Measurements from ENCODE around the gene STK31.
"Not testable (repeated sequence)": the region's sequence is repeated elsewhere in the genome, so short reads cannot be mapped to it uniquely, and the experiment has no call there.

Gene STK31

DNA sequence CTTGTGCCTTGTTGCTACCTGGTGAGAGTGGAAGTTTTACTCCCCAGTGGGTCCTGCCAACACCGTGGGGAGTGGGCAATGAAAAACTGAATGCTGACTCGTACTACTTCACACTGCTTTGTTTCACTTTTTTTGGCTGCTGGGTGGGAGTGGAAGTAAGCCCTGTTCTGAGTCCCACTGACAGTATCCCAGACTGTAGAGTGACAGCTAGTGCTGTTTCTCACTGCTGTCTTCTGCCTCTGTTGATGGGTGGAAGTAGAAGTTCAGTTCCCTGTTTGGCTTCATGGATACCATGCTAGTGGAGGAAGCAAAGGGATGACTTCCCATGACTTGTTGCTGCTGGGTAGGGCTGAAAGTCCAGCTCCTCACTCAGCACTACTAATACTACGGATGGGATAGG lies 98.4 kb downstream of the STK31 start:
- Histone ChIP-seq H3K36me3 (ENCODE audit: insufficient read depth, low read depth, low read length) (no peaks in the 10 kb centered on the region), H3K4me3 (ENCODE audit: low read length) (no peak overlapping the region), H3K4me1 (ENCODE audit: insufficient read depth, low read length) (no peaks in the 10 kb centered on the region), H3K27ac (ENCODE audit: low read length) (no peak overlapping the region), H3K27me3 (ENCODE audit: insufficient read depth, low read length) (no peaks in the 10 kb centered on the region), H3K9me3 (ENCODE audit: insufficient read depth, low read depth, low read length) (peaks cover 3% of the 10 kb centered on the region; the same call in 1 of the 2 replicates), H3K9ac (ENCODE audit: low read depth, low read length) (no peak overlapping the region)

GRCh38 chr7:23810099-23810498 lies 100.1 kb downstream of the STK31 start:
- no peak overlapping the region for H3K27ac ChIP-seq (ENCODE audit: low read length)
- no peaks in the 10 kb centered on the region for H3K36me3 ChIP-seq (ENCODE audit: insufficient read depth, low read depth, low read length)
- H3K4me1 ChIP-seq (ENCODE audit: insufficient read depth, low read length), result no peaks in the 10 kb centered on the region
- H3K27me3 ChIP-seq (ENCODE audit: insufficient read depth, low read length), result no peaks in the 10 kb centered on the region
- no peak overlapping the region for H3K4me3 ChIP-seq (ENCODE audit: low read length)
- no peak overlapping the region for H3K9ac ChIP-seq (ENCODE audit: low read depth, low read length)
- peaks cover 3% of the 10 kb centered on the region; the same call in 1 of the 2 replicates for H3K9me3 ChIP-seq (ENCODE audit: insufficient read depth, low read depth, low read length)

- Histone ChIP-seq H3K27me3 (ENCODE audit: insufficient read depth, low read length) (no peaks in the 10 kb centered on the region), H3K4me3 (ENCODE audit: low read length) (no peak overlapping the region), H3K9ac (ENCODE audit: low read depth, low read length) (no peak overlapping the region), H3K4me1 (ENCODE audit: insufficient read depth, low read length) (no peaks in the 10 kb centered on the region), H3K27ac (ENCODE audit: low read length) (no peak overlapping the region), H3K9me3 (ENCODE audit: insufficient read depth, low read depth, low read length) (peaks cover 3% of the 10 kb centered on the region; the same call in 1 of the 2 replicates), H3K36me3 (ENCODE audit: insufficient read depth, low read depth, low read length) (no peaks in the 10 kb centered on the region)
Observed at GRCh38 chr7:23811540-23811939, 101.5 kb downstream of the STK31 start.

DNA sequence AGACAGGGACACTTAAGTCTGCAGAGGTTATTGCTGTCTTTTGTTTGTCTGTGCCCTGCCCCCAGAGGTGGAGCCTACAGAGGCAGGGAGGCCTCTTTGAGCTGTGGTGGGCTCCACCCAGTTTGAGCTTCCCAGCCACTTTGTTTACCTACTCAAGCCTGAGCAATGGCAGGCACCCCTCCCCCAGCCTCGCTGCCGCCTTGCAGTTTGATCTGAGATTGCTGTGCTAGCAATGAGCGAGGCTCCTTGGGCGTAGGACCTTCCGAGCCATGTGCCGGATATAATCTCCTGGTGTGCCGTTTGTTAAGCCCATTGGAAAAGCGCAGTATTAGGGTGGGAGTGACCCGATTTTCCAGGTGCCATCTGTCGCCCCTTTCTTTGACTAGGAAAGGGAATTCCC lies 118.1 kb downstream of the STK31 start:
- H3K9ac ChIP-seq (ENCODE audit: low read depth, low read length); H3K27ac ChIP-seq (ENCODE audit: low read length); H3K36me3 ChIP-seq (ENCODE audit: insufficient read depth, low read depth, low read length); H3K4me1 ChIP-seq (ENCODE audit: insufficient read depth, low read length); H3K4me3 ChIP-seq (ENCODE audit: low read length); H3K27me3 ChIP-seq (ENCODE audit: insufficient read depth, low read length): not testable (repeated sequence)
- H3K9me3 ChIP-seq (ENCODE audit: insufficient read depth, low read depth, low read length), result peaks cover 34% of the 10 kb centered on the region

DNA sequence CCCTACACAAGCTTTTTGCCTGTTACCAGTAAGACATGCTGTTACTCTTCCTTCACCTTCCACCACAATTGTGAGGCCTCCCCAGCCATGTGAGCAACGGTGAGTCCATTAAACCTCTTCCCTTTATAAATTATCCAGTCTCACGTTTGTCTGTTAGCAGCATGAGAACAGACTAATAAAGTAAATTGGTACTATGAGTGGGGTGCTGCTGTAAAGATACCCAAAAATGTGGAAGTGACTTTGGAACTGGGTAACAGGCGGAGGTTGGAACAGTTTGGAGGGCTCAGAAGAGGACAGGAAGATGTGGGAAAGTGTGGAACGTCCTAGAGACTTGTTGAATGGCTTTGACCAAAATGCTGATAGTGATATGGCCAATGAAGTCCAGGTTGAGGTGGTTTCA lies 122.7 kb downstream of the STK31 start:
- not testable (repeated sequence) for H3K9ac ChIP-seq (ENCODE audit: low read depth, low read length); H3K27ac ChIP-seq (ENCODE audit: low read length); H3K27me3 ChIP-seq (ENCODE audit: insufficient read depth, low read length); H3K4me3 ChIP-seq (ENCODE audit: low read length); H3K36me3 ChIP-seq (ENCODE audit: insufficient read depth, low read depth, low read length); H3K4me1 ChIP-seq (ENCODE audit: insufficient read depth, low read length)
- peaks cover 76% of the 10 kb centered on the region for H3K9me3 ChIP-seq (ENCODE audit: insufficient read depth, low read depth, low read length)

DNA sequence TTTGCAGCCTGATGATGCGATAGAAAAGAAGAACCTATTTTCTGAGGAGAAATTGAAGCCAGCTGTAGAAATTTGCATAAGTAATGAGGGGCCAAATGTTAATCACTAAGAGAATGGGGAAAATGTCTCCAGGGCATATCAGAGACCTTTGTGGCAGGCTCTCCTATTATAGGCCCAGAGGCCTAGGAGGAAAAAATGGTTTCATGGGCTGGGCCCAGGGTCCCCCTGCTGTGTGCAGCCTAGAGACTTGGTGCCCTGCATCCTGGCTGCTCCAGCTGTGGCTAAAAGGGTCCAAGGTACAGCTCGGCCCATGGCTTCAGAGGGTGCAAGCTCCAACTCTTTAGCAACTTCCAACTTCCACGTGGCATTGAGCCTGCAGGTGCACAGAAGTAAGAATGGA lies 123.4 kb downstream of the STK31 start:
- Histone ChIP-seq H3K36me3 (ENCODE audit: insufficient read depth, low read depth, low read length) (no peaks in the 10 kb centered on the region), H3K4me1 (ENCODE audit: insufficient read depth, low read length) (no peaks in the 10 kb centered on the region), H3K9me3 (ENCODE audit: insufficient read depth, low read depth, low read length) (peaks cover 76% of the 10 kb centered on the region)

GRCh38 chr7:23844837-23845236 lies 134.8 kb downstream of the STK31 start:
- not testable (repeated sequence) for H3K4me3 ChIP-seq (ENCODE audit: low read length); H3K27me3 ChIP-seq (ENCODE audit: insufficient read depth, low read length); H3K9ac ChIP-seq (ENCODE audit: low read depth, low read length); H3K27ac ChIP-seq (ENCODE audit: low read length); H3K4me1 ChIP-seq (ENCODE audit: insufficient read depth, low read length); H3K36me3 ChIP-seq (ENCODE audit: insufficient read depth, low read depth, low read length); H3K9me3 ChIP-seq (ENCODE audit: insufficient read depth, low read depth, low read length)

More for the DNA sequence above, 123.4 kb downstream of the STK31 start:
- H3K4me3 ChIP-seq (ENCODE audit: low read length), result no peak overlapping the region
- H3K27ac ChIP-seq (ENCODE audit: low read length), result no peak overlapping the region
- H3K27me3 ChIP-seq (ENCODE audit: insufficient read depth, low read length), result no peaks in the 10 kb centered on the region
- no peak overlapping the region for H3K9ac ChIP-seq (ENCODE audit: low read depth, low read length)

DNA sequence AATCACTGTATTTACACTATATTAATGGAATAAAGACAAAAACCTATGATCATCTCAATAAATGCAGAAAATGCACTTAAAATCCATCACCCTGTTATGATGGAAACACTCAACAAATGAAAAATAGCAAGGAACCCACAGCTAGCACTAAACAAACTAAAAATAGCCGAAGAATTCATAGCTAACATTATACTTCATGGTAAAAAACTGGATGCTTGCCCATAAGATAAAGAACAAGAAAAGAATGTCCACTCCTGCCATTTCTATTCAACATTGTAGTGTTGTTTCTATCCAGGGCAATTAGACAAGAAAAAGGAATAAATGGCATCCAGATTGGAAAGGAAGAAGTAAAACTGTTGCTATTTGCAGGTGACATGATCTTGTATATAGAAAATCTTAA lies 142.1 kb downstream of the STK31 start:
- Histone ChIP-seq H3K9me3 (ENCODE audit: insufficient read depth, low read depth, low read length) (peaks cover 8% of the 10 kb centered on the region), H3K4me1 (ENCODE audit: insufficient read depth, low read length) (no peaks in the 10 kb centered on the region), H3K27me3 (ENCODE audit: insufficient read depth, low read length) (no peaks in the 10 kb centered on the region), H3K27ac (ENCODE audit: low read length) (no peak overlapping the region), H3K4me3 (ENCODE audit: low read length) (no peak overlapping the region), H3K36me3 (ENCODE audit: insufficient read depth, low read depth, low read length) (no peaks in the 10 kb centered on the region), H3K9ac (ENCODE audit: low read depth, low read length) (no peak overlapping the region)

DNA sequence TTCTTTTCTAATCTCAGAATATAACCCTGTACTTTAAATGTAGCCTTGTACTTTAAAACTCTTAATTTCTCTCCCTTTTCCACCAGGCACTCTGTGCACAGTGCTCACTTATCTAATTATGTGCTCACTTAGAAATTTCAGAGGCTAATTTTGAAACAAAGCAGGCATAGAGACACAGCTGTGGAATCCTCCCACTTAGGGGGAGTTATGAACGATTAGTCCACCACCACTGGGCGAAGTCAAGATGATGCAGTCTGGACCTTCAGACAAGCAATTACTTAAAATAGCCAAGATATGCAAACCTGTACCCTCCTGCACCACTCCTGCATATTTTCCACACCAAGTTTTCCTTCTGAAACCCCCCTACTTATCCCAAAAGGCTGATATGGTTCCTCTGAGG lies 143.0 kb downstream of the STK31 start:
- H3K4me1 ChIP-seq (ENCODE audit: insufficient read depth, low read length), result no peaks in the 10 kb centered on the region
- no peak overlapping the region for H3K27ac ChIP-seq (ENCODE audit: low read length)
- no peak overlapping the region for H3K4me3 ChIP-seq (ENCODE audit: low read length)
- H3K9me3 ChIP-seq (ENCODE audit: insufficient read depth, low read depth, low read length), result peaks cover 8% of the 10 kb centered on the region
- no peaks in the 10 kb centered on the region for H3K27me3 ChIP-seq (ENCODE audit: insufficient read depth, low read length)
- no peak overlapping the region for H3K9ac ChIP-seq (ENCODE audit: low read depth, low read length)
- H3K36me3 ChIP-seq (ENCODE audit: insufficient read depth, low read depth, low read length), result no peaks in the 10 kb centered on the region

DNA sequence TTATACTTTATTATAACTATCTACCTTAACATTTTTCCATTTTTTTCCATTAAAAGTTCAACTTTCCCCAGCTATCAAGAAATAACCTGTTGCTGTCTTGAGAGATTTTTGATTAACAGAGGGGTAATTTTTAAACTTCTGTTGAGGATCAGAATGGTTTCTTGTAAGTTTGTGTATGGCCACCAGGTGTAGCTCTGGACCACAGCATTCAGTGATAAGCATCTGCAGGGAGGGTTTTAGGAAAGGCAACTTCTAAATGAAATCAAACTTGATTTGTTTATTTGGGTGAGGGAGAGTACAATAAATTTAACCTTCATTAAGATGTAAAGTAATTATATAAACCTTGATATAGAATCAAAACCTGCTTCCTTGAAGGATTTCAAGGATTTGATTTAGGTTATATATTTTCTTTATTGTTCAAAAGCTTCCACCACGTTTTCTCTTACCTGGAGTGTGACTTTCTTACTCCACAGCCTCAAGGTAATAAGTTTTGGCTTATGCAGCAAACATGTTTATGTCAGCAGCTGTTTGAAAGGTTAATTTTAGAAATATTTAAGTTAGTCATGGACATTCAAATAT lies 153.3 kb downstream of the STK31 start:
- Histone ChIP-seq H3K27ac (ENCODE audit: low read length) (no peak overlapping the region), H3K4me1 (ENCODE audit: insufficient read depth, low read length) (no peaks in the 10 kb centered on the region), H3K4me3 (ENCODE audit: low read length) (no peak overlapping the region), H3K9ac (ENCODE audit: low read depth, low read length) (no peak overlapping the region), H3K9me3 (ENCODE audit: insufficient read depth, low read depth, low read length) (no peaks in the 10 kb centered on the region), H3K36me3 (ENCODE audit: insufficient read depth, low read depth, low read length) (no peaks in the 10 kb centered on the region), H3K27me3 (ENCODE audit: insufficient read depth, low read length) (no peaks in the 10 kb centered on the region)

- no peak overlapping the region for H3K27ac ChIP-seq (ENCODE audit: low read length)
- H3K9me3 ChIP-seq (ENCODE audit: insufficient read depth, low read depth, low read length), result no peaks in the 10 kb centered on the region
- H3K27me3 ChIP-seq (ENCODE audit: insufficient read depth, low read length), result no peaks in the 10 kb centered on the region
- H3K4me3 ChIP-seq (ENCODE audit: low read length), result no peak overlapping the region
- H3K36me3 ChIP-seq (ENCODE audit: insufficient read depth, low read depth, low read length), result no peaks in the 10 kb centered on the region
- H3K9ac ChIP-seq (ENCODE audit: low read depth, low read length), result no peak overlapping the region
- no peaks in the 10 kb centered on the region for H3K4me1 ChIP-seq (ENCODE audit: insufficient read depth, low read length)
Observed at GRCh38 chr7:23864973-23865372, 155.0 kb downstream of the STK31 start.

GRCh38 chr7:23873306-23873705 lies 163.3 kb downstream of the STK31 start:
- Histone ChIP-seq H3K27me3 (ENCODE audit: insufficient read depth, low read length) (no peaks in the 10 kb centered on the region), H3K4me3 (ENCODE audit: low read length) (no peak overlapping the region), H3K9ac (ENCODE audit: low read depth, low read length) (no peak overlapping the region), H3K27ac (ENCODE audit: low read length) (no peak overlapping the region), H3K9me3 (ENCODE audit: insufficient read depth, low read depth, low read length) (no peaks in the 10 kb centered on the region), H3K36me3 (ENCODE audit: insufficient read depth, low read depth, low read length) (no peaks in the 10 kb centered on the region), H3K4me1 (ENCODE audit: insufficient read depth, low read length) (no peaks in the 10 kb centered on the region)

- H3K4me1 ChIP-seq (ENCODE audit: insufficient read depth, low read length); H3K36me3 ChIP-seq (ENCODE audit: insufficient read depth, low read depth, low read length); H3K9me3 ChIP-seq (ENCODE audit: insufficient read depth, low read depth, low read length); H3K27ac ChIP-seq (ENCODE audit: low read length); H3K4me3 ChIP-seq (ENCODE audit: low read length); H3K27me3 ChIP-seq (ENCODE audit: insufficient read depth, low read length); H3K9ac ChIP-seq (ENCODE audit: low read depth, low read length): not testable (repeated sequence)
Observed at GRCh38 chr7:23876526-23876925, 166.5 kb downstream of the STK31 start.

Data from iPS-20b (cell line).